ENCODE data around the gene TMEM101.

DNA sequence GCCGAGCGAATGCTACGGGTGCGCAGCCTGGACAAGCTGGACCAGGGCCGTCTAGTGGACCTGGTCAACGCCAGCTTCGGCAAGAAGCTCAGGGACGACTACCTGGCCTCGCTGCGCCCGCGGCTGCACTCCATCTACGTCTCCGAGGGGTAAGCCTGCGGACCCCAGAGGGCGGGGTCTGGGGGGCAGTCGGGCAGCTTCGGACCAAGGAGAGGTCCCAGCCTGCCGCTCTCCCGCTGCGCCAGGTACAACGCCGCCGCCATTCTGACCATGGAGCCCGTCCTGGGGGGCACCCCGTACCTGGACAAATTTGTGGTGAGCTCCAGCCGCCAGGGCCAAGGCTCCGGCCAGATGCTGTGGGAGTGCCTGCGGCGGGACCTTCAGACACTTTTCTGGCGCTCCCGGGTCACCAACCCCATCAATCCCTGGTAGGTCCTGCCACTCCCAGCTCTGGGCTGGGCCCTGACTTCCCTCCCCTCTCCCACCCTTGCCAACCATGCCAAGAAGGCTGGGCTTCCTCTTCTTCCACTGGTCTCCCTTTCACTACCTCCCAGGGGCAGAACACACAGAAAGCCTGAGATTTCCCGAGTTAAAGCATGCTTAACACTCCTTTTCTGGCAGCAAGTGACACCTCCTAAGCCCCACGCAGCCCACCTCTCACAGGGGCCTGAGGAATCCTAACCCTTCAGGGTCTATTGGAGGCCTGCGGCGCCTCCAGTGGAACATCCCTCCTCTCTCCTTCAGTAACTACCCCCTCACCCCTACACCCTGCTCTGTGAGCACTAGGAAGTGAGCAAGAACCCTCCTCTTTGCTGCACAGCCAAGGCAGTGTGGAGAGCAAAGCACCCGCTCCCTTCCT is 7.2 kb downstream of the TMEM101 start:
- no peak for TF ChIP-seq CTCF (IDR thresholded peaks at IDR 0.05)
- no peak for TF ChIP-seq POLR2A (IDR thresholded peaks at IDR 0.05)
